IPS-NIHi7 (cell line): ENCODE measurements around the gene PPP2R2B.

ENCODE experiments used
- DNase-seq: peaks from one replicate; pipeline ENCODE4 v3.0.0; 2012; ENCODE audit warnings: mixed read lengths; ENCODE audit errors: extremely low spot score

PPP2R2B gene

DNA sequence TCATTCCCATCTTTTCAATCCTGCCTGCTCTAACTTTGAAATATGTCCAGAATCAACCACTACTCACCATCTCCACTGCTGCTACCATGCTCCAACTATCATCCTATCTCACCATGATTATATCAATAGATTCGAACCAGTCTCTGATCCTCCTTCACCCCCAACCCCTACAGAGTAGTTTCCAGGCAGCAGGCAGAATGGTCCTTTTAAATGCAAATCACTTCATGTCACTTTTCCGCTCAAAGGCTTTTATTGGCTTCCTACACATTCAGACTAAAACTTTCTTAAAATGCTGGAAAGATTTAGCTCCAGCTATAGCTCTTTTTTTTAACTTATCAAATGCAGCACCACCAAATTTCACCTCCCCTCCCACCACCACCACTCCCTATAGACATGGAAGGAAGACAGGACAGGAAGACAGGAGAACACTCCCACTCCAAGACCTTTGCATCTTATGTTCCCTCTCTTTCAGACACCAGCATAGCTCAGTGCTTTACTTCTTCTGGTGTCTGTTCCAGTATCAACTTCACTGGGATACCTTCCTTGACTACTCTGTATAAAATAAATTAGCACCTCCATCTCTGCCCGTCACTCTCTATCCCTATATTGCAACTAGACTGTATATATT lies 9.9 kb upstream of the PPP2R2B start:
- DNase-seq: no peak

- no peak for DNase-seq
Measured at GRCh38 chr5:146884066-146884626, 5.6 kb upstream of the PPP2R2B start.

DNA sequence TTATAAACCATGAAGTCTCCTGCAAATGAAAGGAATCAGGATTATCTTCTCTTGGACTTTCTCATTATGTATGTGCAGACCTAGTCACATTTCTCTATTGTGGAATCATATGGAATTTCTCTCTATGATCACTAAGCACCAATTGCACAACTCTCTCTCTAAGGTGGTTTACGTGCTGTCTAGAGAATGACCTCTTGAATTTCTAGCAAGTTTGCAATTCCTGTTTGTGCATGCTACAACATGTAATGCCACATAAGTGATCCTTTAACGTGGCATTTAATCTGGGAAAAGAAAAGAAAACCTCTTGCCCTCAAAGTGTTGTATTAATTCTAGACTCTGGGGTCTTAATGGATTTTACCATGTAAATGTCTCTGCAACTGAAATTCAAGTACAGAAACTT lies 5.0 kb upstream of the PPP2R2B start:
- DNase-seq: no peak

- no peak for DNase-seq
Measured at GRCh38 chr5:146880966-146881365, 2.4 kb upstream of the PPP2R2B start.

DNA sequence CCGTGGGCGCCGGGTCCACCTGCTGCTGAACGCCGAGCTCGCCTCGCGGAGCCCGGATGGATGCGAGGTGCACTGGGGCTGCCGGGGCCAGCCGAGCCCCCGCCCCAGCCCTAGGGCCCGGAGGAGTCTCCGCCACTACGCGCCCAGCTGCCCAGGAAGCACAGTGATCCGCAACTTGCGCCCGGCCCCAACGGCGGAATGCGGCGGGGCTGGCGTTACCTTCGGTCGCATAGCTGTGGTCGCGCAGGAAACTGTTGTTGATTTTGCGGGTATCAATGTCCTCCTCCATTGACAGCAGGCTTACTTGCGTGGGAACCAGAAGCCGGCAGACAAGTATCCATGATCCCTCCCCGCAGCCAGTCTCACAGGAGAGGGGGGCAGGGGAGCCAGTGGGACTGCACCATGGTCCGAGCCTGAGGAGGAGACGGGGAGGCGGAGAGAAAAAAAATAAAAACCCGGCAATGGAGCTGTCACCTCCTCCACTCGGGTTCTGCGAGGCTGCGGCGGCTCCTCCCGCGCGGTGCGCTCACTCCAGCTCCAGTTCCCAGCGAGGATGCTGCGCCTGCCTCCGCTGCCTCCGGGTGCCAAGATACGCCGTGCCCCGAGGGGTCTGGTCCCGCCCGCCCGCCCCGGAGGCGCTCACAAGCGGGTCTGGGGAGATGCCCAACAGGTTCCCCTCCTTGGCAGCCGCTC lies 628 bp downstream of the PPP2R2B start:
- DNase-seq: peak; percentile 50

GRCh38 chr5:146877178-146877681 lies 1.3 kb downstream of the PPP2R2B start:
- no peak for DNase-seq

DNA sequence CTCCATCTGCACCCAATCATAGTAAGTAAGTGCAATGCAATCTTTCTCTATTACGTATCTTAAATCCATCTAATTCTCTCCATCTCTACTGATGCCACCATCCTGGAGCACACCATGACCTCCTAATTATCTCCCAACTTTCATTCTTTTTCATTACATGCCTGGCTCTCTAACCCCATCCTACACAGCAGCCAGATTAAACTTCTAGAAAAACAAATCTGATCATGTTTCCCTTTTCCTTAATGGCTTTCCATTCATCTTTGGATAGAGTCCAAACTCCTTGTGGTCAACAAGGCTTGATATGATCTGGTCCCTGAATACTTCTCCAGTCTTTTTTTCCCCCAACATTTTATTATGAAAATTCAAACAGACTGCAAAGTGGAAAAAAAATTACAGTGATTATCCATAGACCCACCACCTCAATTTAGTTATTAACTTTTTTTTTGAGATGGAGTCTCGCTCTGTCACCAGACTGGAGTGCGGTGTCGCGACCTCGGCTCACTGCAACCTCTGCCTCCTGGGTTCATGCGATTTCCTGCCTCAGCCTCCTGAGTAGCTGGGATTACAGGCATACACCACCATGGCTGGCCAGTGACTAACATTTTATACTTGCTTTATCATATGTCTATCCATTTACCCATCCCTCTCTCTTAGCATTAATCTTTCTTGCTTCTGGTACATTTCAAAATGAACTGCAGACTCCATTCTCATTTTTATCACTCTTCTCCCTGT lies 5.2 kb downstream of the PPP2R2B start:
- no peak for DNase-seq

DNA sequence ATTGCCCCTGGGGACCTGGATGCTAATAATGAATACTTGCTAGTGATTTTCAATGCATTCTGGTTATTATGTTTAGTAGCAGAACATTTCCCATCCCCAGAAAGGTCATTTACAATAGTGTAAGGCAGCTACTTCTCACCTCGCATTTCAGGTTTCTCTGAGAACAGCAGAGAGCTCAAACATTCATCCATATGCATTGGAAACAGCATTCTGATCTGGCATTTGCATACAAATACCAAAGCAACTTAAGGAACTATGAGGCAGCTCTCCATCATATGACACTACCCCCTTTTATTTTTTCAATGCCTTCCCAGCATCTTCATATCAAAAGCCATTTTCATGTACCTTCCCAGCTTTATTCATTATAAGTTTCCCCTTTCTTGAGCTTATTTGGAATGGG lies 6.4 kb downstream of the PPP2R2B start:
- no peak for DNase-seq

- DNase-seq: no peak
Measured at GRCh38 chr5:146867996-146868708, 10.4 kb downstream of the PPP2R2B start.

- no peak for DNase-seq
Measured at GRCh38 chr5:146866263-146866662, 12.3 kb downstream of the PPP2R2B start.

DNA sequence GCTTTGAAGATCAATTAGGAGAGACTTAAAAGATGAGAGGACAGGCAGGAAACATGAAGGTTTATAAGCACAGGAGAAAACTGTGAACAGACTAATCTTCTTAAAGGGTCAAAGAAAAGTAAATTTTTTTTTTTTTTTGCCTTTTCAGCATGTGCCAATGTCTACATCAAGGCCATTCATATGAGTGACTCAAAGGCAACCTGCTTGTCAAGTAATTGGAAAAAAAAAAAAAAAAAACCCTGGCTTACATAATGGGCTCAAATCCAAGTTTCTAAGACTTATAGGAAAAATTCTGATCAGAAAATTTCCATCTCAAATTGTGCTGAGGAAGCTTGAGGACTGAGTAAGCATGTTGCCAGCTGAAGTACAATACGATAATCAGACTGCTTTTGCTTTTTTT lies 15.9 kb downstream of the PPP2R2B start:
- DNase-seq: no peak

GRCh38 chr5:146860213-146860893 lies 18.2 kb downstream of the PPP2R2B start:
- no peak for DNase-seq

DNA sequence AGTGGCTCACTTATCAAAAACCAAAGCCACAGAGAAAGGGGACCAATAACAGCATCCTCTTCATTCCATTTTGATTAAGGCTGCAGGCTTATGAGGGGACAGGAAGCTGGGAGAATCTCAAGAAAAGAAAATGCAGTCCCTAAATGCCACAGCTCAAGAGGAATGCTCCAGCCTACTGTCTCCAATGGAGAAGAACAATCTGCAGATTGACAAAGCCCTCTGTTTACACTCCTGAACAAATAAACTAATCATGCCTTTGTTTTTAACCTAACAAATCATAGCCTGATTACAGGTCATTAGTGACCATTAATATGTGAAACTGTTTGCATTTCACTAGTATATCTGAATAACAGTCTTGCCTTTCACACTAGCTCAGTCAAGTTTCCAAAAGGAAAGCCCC lies 26.5 kb downstream of the PPP2R2B start:
- peak; percentile 24 for DNase-seq

DNA sequence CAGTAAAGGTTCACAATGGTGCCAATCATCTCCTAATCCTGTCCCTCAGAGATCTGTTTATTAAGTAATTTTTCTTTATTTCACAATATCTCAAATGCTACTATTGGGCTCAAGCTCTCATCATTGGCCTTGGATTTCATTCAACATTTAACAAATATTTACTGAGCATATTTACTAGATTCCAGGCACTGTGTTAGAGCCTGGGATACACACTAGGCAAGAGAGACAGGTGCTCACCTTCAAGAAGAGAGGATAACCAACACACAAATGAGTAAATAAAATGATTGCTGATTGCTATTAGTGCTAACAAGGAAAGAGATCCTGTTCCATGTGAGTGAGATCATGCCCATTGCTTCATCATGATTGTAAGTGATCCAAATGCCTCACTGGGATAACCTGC lies 27.4 kb downstream of the PPP2R2B start:
- DNase-seq: no peak

GRCh38 chr5:146849694-146850303 lies 28.8 kb downstream of the PPP2R2B start:
- DNase-seq: no peak

GRCh38 chr5:146848133-146848532 lies 30.4 kb downstream of the PPP2R2B start:
- DNase-seq: no peak

DNA sequence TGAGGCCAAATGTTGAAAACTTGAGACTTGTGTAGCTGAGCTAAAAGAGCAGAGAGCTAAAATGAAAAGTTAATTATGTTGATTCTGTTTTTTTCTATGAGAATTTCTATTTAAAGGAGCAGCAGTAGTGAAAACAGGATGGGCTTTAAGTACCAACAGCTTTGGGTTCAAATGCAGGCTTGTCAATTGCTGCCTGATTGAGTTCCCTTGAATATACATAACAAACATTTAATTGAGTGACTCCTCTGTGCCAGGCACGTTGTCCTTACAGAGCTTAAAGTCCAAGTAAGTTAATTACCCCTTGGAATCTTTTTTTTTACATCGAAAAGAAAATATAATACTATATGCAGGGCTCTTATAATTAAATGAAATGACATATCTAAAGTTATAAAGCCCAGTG lies 38.5 kb downstream of the PPP2R2B start:
- DNase-seq: no peak

DNA sequence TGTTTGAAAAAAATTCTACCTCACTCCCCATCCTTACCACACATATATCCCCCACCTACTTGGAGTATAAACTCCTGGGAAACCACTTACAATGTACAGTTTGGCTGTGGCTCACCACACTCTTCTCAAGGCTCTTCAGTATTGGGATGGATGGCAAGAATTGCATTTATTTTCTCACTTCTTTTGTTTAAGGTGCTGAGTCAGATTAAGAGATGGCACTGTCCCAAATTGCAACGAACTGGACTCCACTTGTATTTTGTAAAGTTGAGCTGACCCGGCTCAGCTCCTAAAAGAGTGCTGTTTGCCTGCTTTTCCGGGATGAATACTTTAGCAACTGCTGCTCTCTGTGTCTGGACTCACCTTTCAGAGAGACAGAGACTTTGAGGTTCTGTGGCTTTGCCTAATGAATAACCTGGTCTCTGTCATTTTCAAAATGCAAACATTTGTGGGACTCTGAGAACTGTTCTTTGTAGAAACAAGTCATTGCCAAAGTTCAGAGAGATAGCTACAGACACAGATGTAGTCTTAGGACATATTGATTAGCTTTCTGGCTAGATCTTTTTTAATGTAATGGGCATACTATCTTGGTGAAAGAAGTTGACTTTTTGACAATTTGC lies 42.2 kb downstream of the PPP2R2B start:
- DNase-seq: no peak

- no peak for DNase-seq
Measured at GRCh38 chr5:146832985-146833732, 45.4 kb downstream of the PPP2R2B start.

- DNase-seq: no peak
Measured at GRCh38 chr5:146828385-146828784, 50.2 kb downstream of the PPP2R2B start.
